Body of pancreas (tissue), 4 donors: ENCODE data around the gene AGPAT4.

Source experiments
- CTCF ChIP-seq, 7 experiments: fragments of 450-650 bp in 4 of 7; fragments of 200-600 bp in 3 of 7; sonication (generic) in 3 of 7; IDR thresholded peaks; one replicate each; pipeline ENCODE4 v1.5.1; 2016 to 2019; ENCODE audit warnings: antibody characterized with exemption in 7 of 7
- POLR2A ChIP-seq, 3 donors: fragments of 450-650 bp; IDR thresholded peaks; one replicate each; pipeline ENCODE4 v1.6.1; 2016; ENCODE audit warnings: antibody characterized with exemption in 3 of 3, mild to moderate bottlenecking in 2 of 3

- no peak for TF ChIP-seq CTCF (IDR thresholded peaks at IDR 0.05)
- TF ChIP-seq POLR2A (IDR thresholded peaks at IDR 0.05), result no peak
Observed at GRCh38 chr6:161264181-161264580, 9.7 kb downstream of the AGPAT4 start.
